GM12892 (cell line): ENCODE results near the gene CC2D2B.

Source experiments
- POLR2A ChIP-seq: IDR thresholded peaks from 2 replicates; pipeline ENCODE4 v1.6.1; 2011; ENCODE audit warnings: low read depth, low read length, control low read depth
- POLR2AphosphoS5 ChIP-seq: IDR thresholded peaks from 2 replicates; pipeline ENCODE4 v1.6.1; 2011; ENCODE audit warnings: low read depth, low read length, control low read depth
- TAF1 ChIP-seq: IDR thresholded peaks from 2 replicates; pipeline ENCODE4 v1.6.1; 2011; ENCODE audit warnings: low read depth, mild to moderate bottlenecking, control low read depth, low read length, borderline replicate concordance

DNA sequence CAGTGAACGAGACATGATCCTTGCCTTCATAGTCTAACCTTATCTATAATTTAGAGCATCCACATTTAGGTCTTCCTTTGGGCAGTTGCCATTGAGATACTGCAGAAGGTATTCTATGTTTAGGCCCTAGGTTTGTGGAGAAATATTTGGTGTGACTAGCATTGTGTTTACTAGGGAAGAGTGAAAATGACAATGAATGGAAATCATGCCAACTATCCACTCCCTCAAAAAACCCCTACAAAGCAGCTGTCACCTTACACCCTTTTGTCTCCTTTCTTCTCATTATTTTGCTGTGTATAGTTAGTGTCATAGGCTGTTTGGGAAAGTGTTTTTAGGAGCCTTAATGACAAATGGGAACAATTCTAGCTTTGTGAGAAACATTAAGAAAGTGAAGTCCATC, 138.8 kb downstream of the CC2D2B start:
- TF ChIP-seq POLR2A (no peak), POLR2AphosphoS5 (no peak), TAF1 (no peak)
